ENCODE data around the gene PVR.

GRCh38 chr19:44684892-44685863, 41.5 kb downstream of the PVR start:
- TF ChIP-seq CTCF (IDR thresholded peaks at IDR 0.05) (no peak), POLR2AphosphoS5 (IDR thresholded peaks at IDR 0.05) (no peak), POLR2A (IDR thresholded peaks at IDR 0.05) (no peak), EP300 (IDR thresholded peaks at IDR 0.05) (no peak)

Data from sigmoid colon (tissue), 4 donors.